ENCODE results near the gene ABHD2. TPM values are rescaled to one million over a fixed set of nuclear protein-coding genes. Genes with fewer than 3 reads are reported as not detected.

ABHD2 gene
- polyA plus RNA-seq, 3 donors = 30.8 to 67.1 (median 37.3) TPM

DNA sequence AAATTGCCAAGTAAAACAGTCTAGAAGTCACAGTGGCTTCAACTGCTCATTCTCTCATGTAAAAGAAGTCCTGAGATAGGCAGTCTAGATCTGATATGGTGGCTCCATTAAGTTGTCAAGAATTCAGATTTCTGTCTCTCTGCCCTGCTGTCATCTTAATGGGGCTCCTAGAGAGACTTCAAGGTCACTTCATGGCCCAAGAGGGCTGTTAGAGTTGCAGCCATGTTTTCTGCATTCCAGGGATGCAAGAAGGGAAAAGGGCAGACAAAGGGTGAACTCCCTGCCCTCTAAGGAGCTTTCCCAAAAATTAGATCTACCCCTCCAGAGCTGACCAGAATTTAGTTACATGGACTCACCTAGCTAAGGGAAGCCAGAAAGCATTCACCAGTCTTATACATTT lies 23.1 kb downstream of the ABHD2 start:
- TF ChIP-seq, protein P1, sequence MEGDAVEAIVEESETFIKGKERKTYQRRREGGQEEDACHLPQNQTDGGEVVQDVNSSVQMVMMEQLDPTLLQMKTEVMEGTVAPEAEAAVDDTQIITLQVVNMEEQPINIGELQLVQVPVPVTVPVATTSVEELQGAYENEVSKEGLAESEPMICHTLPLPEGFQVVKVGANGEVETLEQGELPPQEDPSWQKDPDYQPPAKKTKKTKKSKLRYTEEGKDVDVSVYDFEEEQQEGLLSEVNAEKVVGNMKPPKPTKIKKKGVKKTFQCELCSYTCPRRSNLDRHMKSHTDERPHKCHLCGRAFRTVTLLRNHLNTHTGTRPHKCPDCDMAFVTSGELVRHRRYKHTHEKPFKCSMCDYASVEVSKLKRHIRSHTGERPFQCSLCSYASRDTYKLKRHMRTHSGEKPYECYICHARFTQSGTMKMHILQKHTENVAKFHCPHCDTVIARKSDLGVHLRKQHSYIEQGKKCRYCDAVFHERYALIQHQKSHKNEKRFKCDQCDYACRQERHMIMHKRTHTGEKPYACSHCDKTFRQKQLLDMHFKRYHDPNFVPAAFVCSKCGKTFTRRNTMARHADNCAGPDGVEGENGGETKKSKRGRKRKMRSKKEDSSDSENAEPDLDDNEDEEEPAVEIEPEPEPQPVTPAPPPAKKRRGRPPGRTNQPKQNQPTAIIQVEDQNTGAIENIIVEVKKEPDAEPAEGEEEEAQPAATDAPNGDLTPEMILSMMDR (IDR thresholded peaks at IDR 0.05) = no peak
- H3K79me2 ChIP-seq (ENCODE audit: insufficient read depth, low read length) = peaks cover 93% of the 10 kb centered on the region
- peaks cover 43% of the 10 kb centered on the region for H3K4me1 Mint-ChIP-seq

DNA sequence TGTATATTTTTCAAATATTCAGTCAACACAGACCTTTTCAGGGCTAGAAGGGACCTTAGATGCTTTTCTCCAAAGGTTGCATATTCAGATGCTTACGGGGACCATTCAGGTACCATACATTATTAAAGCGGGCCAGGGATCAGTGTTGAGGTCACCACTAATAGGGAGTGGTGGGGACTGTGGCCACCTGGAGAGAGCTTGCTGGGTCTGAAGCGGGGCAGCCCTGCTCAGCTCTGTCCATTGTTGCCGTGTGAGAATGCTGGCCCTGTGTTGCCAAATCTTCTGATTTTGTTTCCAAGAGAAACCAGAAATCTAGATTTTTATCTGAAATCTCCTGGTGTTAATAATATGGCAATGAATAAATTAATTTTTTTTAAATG lies 23.7 kb downstream of the ABHD2 start:
- Mint-ChIP-seq H3K36me3 (peaks cover 63 to 68% of the 10 kb centered on the region in 2 donors), H3K4me1 (peaks cover 45% of the 10 kb centered on the region), H3K27me3 (ENCODE audit: low read depth in 3 of 3) (peaks cover 0 to 2% (median 0%) of the 10 kb centered on the region in 3 donors), H3K9me3 (peaks cover 0 to 2% (median 0%) of the 10 kb centered on the region in 7 donors), H3K4me3 (no peak overlapping the region), H3K27ac (no peak overlapping the region)
- Histone ChIP-seq H3K27me3 (ENCODE audit: control insufficient read depth in 2 of 2, insufficient read depth in 2 of 2, low read length in 2 of 2) (no peaks in the 10 kb centered on the region), H3K27ac (ENCODE audit: low read depth in 1 of 2, low read length in 2 of 2) (no peak overlapping the region), H4K20me1 (ENCODE audit: insufficient read depth, low read length) (peaks cover 54% of the 10 kb centered on the region), H2AFZ (ENCODE audit: insufficient read depth, low read depth, low read length, poor library complexity, severe bottlenecking) (no peak overlapping the region), H3K4me1 (ENCODE audit: control insufficient read depth in 1 of 2, insufficient read depth in 2 of 2, low read length in 2 of 2) (peaks cover 12 to 14% of the 10 kb centered on the region in 2 donors), H3K36me3 (replicated peaks in 1 of 2; ENCODE audit: control insufficient read depth in 1 of 2, insufficient read depth in 2 of 2, low read length in 2 of 2) (peaks cover 32 to 66% of the 10 kb centered on the region in 2 donors), H3K9ac (ENCODE audit: insufficient read depth, low read length, poor library complexity, severe bottlenecking) (no peak overlapping the region), H3K79me2 (ENCODE audit: insufficient read depth, low read length) (peaks cover 87% of the 10 kb centered on the region), H3K4me3 (replicated peaks in 1 of 3; ENCODE audit: low read depth in 2 of 3, low read length in 3 of 3) (no peak overlapping the region), H3K4me2 (replicated peaks; ENCODE audit: extremely low read depth, low read length, poor library complexity, severe bottlenecking) (no peak overlapping the region), H3K9me3 (replicated peaks in 1 of 2; ENCODE audit: control insufficient read depth in 1 of 2, insufficient read depth in 1 of 2, low read length in 2 of 2) (no peaks in the 10 kb centered on the region)
- no peak for DNase-seq
- WGBS (ENCODE audit: insufficient coverage) = 100% methylated on average over 1 of the region's 4 CpGs
- TF ChIP-seq, protein P1 (IDR thresholded peaks at IDR 0.05) = no peak
- intact Hi-C loops (cut with micrococcal nuclease) = no loop called here

More for the DNA sequence above, 23.1 kb downstream of the ABHD2 start:
- intact Hi-C loops (cut with micrococcal nuclease) = no loop called here
- no peak for DNase-seq
- peaks cover 27 to 66% of the 10 kb centered on the region in 2 donors for H3K36me3 ChIP-seq (replicated peaks in 1 of 2; ENCODE audit: control insufficient read depth in 1 of 2, insufficient read depth in 2 of 2, low read length in 2 of 2)
- H4K20me1 ChIP-seq (ENCODE audit: insufficient read depth, low read length) = peaks cover 60% of the 10 kb centered on the region
- Mint-ChIP-seq H3K4me3 (no peak overlapping the region), H3K36me3 (peaks cover 61 to 66% of the 10 kb centered on the region in 2 donors), H3K9me3 (peaks cover 0 to 2% (median 0%) of the 10 kb centered on the region in 7 donors), H3K27me3 (ENCODE audit: low read depth in 3 of 3) (peaks cover 0 to 2% (median 0%) of the 10 kb centered on the region in 3 donors), H3K27ac (no peak overlapping the region)
- H3K27ac ChIP-seq (ENCODE audit: low read depth in 1 of 2, low read length in 2 of 2) = no peak overlapping the region
- H3K9me3 ChIP-seq (replicated peaks in 1 of 2; ENCODE audit: control insufficient read depth in 1 of 2, insufficient read depth in 1 of 2, low read length in 2 of 2) = no peaks in the 10 kb centered on the region
- no peak overlapping the region for H3K4me3 ChIP-seq (replicated peaks in 1 of 3; ENCODE audit: low read depth in 2 of 3, low read length in 3 of 3)
- H3K4me1 ChIP-seq (ENCODE audit: control insufficient read depth in 1 of 2, insufficient read depth in 2 of 2, low read length in 2 of 2) = peaks cover 8 to 10% of the 10 kb centered on the region in 2 donors
- no peaks in the 10 kb centered on the region for H3K27me3 ChIP-seq (ENCODE audit: control insufficient read depth in 2 of 2, insufficient read depth in 2 of 2, low read length in 2 of 2)
- no peak overlapping the region for H3K4me2 ChIP-seq (replicated peaks; ENCODE audit: extremely low read depth, low read length, poor library complexity, severe bottlenecking)
- no peak overlapping the region for H2AFZ ChIP-seq (ENCODE audit: insufficient read depth, low read depth, low read length, poor library complexity, severe bottlenecking)
- no peak overlapping the region for H3K9ac ChIP-seq (ENCODE audit: insufficient read depth, low read length, poor library complexity, severe bottlenecking)
